Activated CD8-positive, alpha-beta T cell treated with anti-CD3 and anti-CD28 coated beads for 36 hours (primary cell): ENCODE data around the gene ZNF469. TPM values are rescaled to one million over a fixed set of nuclear protein-coding genes. Genes with fewer than 3 reads are reported as not detected.

ENCODE experiments used
- ATAC-seq: fragments of 200-7000 bp; cut with Tn5 transposase; one replicate; pipeline ENCODE4 v1.10.0; 2021; ENCODE audit warnings: mild to moderate bottlenecking, moderate library complexity
- CTCF ChIA-PET: fragments of 350-600 bp; sonication (Branson Sonifier 250); formaldehyde crosslinking; loops from one replicate; lab custom pipeline; 2021; ENCODE audit warnings: antibody characterized with exemption; lab: Charles Lee
- POLR2A ChIA-PET: fragments of 350-600 bp; sonication (Branson Sonifier 250); formaldehyde crosslinking; loops from one replicate; lab custom pipeline; 2021; ENCODE audit warnings: antibody characterized with exemption; lab: Charles Lee
- DNase-seq: peaks from one replicate; pipeline ENCODE4 v3.0.0-alpha.2; 2020
- H3K27ac Mint-ChIP-seq: one replicate; pipeline ENCODE4 v1.8.0; 2021; ENCODE audit warnings: mild to moderate bottlenecking, mixed read lengths
- H3K27me3 Mint-ChIP-seq: one replicate; pipeline ENCODE4 v1.8.0; 2021; ENCODE audit warnings: mixed read lengths
- H3K36me3 Mint-ChIP-seq: one replicate; pipeline ENCODE4 v1.8.0; 2021; ENCODE audit warnings: low read depth, mixed read lengths
- H3K4me1 Mint-ChIP-seq: one replicate; pipeline ENCODE4 v1.8.0; 2021; ENCODE audit warnings: low read depth, mixed read lengths
- H3K4me3 Mint-ChIP-seq: one replicate; pipeline ENCODE4 v1.8.0; 2021; ENCODE audit warnings: mild to moderate bottlenecking, moderate library complexity, mixed read lengths
- H3K9me3 Mint-ChIP-seq: one replicate; pipeline ENCODE4 v1.8.0; 2021; ENCODE audit warnings: mixed read lengths
- CTCF ChIP-seq: fragments of 200-600 bp; IDR thresholded peaks from one replicate; pipeline ENCODE4 v1.8.0; 2022; ENCODE audit warnings: antibody characterized with exemption, mild to moderate bottlenecking
- intact Hi-C: fragments of 100-400 bp; cut with micrococcal nuclease; formaldehyde crosslinking; loops from one replicate; pipeline ENCODE4 v1.10.0; 2022
- total RNA-seq, 2 experiments: library from RNA; stranded (reverse); gene quantifications; one replicate each; pipeline ENCODE4 v1.2.3, GENCODE V29; 2021

Gene ZNF469
- total RNA-seq, 2 experiments from 2014 or later, result 0.45 to 0.56 TPM

- Mint-ChIP-seq H3K36me3 (no peaks in the 10 kb centered on the region), H3K4me3 (no peak overlapping the region), H3K4me1 (no peaks in the 10 kb centered on the region), H3K27me3 (no peaks in the 10 kb centered on the region), H3K27ac (no peak overlapping the region), H3K9me3 (no peaks in the 10 kb centered on the region)
- ChIA-PET CTCF (no interaction called here), POLR2A (no interaction called here)
- ATAC-seq, result no peak
- intact Hi-C loops, result no loop called here
- DNase-seq, result no peak
- no peak for TF ChIP-seq CTCF
Observed at GRCh38 chr16:88373211-88373610, 9.5 kb upstream of the ZNF469 start.

DNA sequence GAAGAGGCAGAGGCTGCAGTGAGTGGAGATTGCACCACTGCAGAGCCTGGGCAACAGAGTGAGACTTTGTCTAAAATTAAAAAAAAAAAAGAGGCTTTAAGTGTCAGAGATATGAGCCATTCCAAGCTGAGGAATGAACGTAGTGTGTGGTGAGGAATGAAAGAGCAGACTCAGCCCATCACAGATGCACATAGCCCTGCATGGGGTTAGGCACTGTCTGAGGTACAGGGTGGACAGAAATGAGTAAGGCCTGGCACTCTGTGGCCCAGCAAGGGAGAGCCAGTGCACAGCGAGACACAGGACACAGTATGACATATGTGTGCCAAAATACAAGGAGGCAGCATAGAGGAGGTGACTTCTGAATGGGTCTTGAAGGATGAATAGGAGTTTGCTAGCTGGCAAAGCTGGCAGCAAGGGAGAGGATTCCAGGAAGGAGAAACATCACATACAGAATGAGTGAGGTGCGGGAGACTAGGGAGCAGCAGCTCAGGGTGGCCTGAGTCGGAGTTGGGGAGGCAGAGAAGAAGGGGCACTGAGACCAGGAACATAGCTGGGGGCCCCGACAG is 8.7 kb upstream of the ZNF469 start:
- no peak for TF ChIP-seq CTCF
- ChIA-PET POLR2A (interaction anchor here (0.6 kb wide), 1 partner anchor 698 kb away, joined by 3 read pairs; no protein-coding TSS in a partner anchor), CTCF (interaction anchor here (0.8 kb wide), 1 partner anchor 10 kb away, joined by 3 read pairs; no protein-coding TSS in a partner anchor)
- ATAC-seq (no peak), DNase-seq (no peak)
- intact Hi-C loops, result no loop called here
- Mint-ChIP-seq H3K27me3 (no peaks in the 10 kb centered on the region), H3K36me3 (no peaks in the 10 kb centered on the region), H3K4me1 (no peaks in the 10 kb centered on the region), H3K27ac (no peak overlapping the region), H3K9me3 (no peaks in the 10 kb centered on the region), H3K4me3 (no peak overlapping the region)

GRCh38 chr16:88374736-88375135 is 8.0 kb upstream of the ZNF469 start:
- TF ChIP-seq CTCF, result no peak
- Mint-ChIP-seq H3K4me3 (no peak overlapping the region), H3K36me3 (no peaks in the 10 kb centered on the region), H3K27me3 (no peaks in the 10 kb centered on the region), H3K4me1 (no peaks in the 10 kb centered on the region), H3K9me3 (no peaks in the 10 kb centered on the region), H3K27ac (no peak overlapping the region)
- intact Hi-C loops, result no loop called here
- no peak for ATAC-seq
- ChIA-PET CTCF (interaction anchor here (0.8 kb wide), 1 partner anchor 11 kb away, joined by 3 read pairs; no protein-coding TSS in a partner anchor), POLR2A (no interaction called here)
- DNase-seq, result no peak

GRCh38 chr16:88375236-88375975 is 7.4 kb upstream of the ZNF469 start:
- DNase-seq (no peak), ATAC-seq (no peak)
- no peak overlapping the region for H3K27ac Mint-ChIP-seq
- H3K4me1 Mint-ChIP-seq, result no peaks in the 10 kb centered on the region
- H3K36me3 Mint-ChIP-seq, result no peaks in the 10 kb centered on the region
- intact Hi-C loops, result no loop called here
- CTCF ChIA-PET, result no interaction called here
- TF ChIP-seq CTCF, result no peak
- no peaks in the 10 kb centered on the region for H3K9me3 Mint-ChIP-seq
- H3K27me3 Mint-ChIP-seq, result no peaks in the 10 kb centered on the region
- POLR2A ChIA-PET, result no interaction called here
- H3K4me3 Mint-ChIP-seq, result no peak overlapping the region
